Subcutaneous abdominal adipose tissue (tissue), 5 donors: ENCODE data around the gene SNAI1.

Experiments
- H3K27ac ChIP-seq: one replicate; pipeline ENCODE4 v1.7.0; 2013; ENCODE audit warnings: low read depth, mild to moderate bottlenecking, inconsistent platforms, low read length, moderate library complexity
- H3K27me3 ChIP-seq, 5 donors: one replicate each; pipeline ENCODE4 v1.7.0; 2013; ENCODE audit warnings: low read length in 5 of 5, inconsistent platforms in 1 of 5; ENCODE audit not compliant: control insufficient read depth in 5 of 5, insufficient read depth in 4 of 5
- H3K36me3 ChIP-seq, 5 donors: one replicate each; pipeline ENCODE4 v1.7.0; 2013; ENCODE audit warnings: low read length in 5 of 5; ENCODE audit not compliant: control insufficient read depth in 5 of 5, insufficient read depth in 5 of 5
- H3K4me1 ChIP-seq, 5 donors: one replicate each; pipeline ENCODE4 v1.7.0; 2013; ENCODE audit warnings: low read length in 5 of 5, mild to moderate bottlenecking in 3 of 5, moderate library complexity in 1 of 5; ENCODE audit not compliant: control insufficient read depth in 5 of 5, insufficient read depth in 5 of 5
- H3K4me3 ChIP-seq, 5 donors: one replicate each; pipeline ENCODE4 v1.7.0; 2013; ENCODE audit warnings: low read length in 5 of 5, low read depth in 1 of 5
- H3K9ac ChIP-seq, 5 donors: one replicate each; pipeline ENCODE4 v1.7.0; 2013; ENCODE audit warnings: low read length in 5 of 5, mild to moderate bottlenecking in 4 of 5, moderate library complexity in 3 of 5
- H3K9me3 ChIP-seq, 5 donors: one replicate each; pipeline ENCODE4 v1.7.0; 2013; ENCODE audit warnings: low read length in 5 of 5; ENCODE audit not compliant: control insufficient read depth in 5 of 5
- donor health status: healthy.
- donor health status: healthy.
- donor health status: healthy.
- donor health status: healthy.
- donor health status: healthy.

SNAI1 gene

GRCh38 chr20:49978685-49979029, 4.1 kb upstream of the SNAI1 start:
- no peak overlapping the region for H3K9ac ChIP-seq
- no peaks in the 10 kb centered on the region for H3K9me3 ChIP-seq
- no peak overlapping the region for H3K27ac ChIP-seq
- peaks cover 0 to 37% (median 31%) of the 10 kb centered on the region in 5 donors for H3K4me1 ChIP-seq
- H3K36me3 ChIP-seq, result no peaks in the 10 kb centered on the region
- peaks cover 0 to 5% (median 0%) of the 10 kb centered on the region in 5 donors for H3K27me3 ChIP-seq
- H3K4me3 ChIP-seq, result no peak overlapping the region

DNA sequence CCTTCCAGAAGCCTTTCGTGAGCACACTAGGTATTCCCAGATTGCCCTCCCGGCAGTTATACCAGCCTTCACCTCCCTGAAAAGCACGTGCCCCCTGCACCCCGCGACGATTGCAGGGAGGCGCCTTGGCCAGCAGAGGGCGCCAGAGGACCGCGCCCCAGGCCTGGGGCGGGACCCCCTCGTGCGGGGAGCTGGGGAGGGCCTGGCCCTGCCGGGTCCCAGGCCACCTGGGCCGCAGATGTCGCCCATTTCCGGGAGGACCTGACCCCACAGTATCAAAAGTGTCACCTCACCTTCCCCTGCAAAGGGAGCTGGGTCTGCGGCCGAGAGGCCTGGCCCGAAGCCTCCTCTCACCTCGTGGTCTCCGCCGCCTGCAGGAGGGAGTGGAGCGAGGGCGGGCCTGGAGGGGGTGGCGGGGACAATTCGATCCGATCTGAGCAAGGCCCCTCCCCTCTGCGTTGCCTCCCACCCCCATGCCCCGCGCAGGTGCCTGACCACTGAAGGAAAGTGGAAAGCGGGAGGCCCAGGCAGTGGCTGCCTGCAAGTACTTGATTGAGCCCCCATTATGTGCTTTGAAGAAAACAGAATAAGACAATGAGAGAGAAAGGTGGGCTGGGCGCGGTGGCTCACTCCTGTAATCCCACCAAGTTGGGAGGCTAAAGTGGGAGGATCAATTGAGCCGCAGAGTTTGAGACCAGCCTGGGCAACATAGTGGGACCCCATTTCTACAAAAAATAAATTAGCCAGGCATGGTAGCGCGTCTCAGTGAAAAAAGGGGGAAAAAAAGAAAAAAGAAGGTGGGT, 3.5 kb upstream of the SNAI1 start:
- Histone ChIP-seq H3K27me3 (peaks cover 0 to 5% (median 0%) of the 10 kb centered on the region in 5 donors), H3K4me3 (peak overlapping the region in 3 of 5 donors; percentile 17 to 56 (median 42)), H3K36me3 (peaks cover 0 to 3% (median 0%) of the 10 kb centered on the region in 5 donors), H3K9ac (no peak overlapping the region), H3K9me3 (no peaks in the 10 kb centered on the region), H3K27ac (no peak overlapping the region), H3K4me1 (peaks cover 0 to 37% (median 31%) of the 10 kb centered on the region in 5 donors)

DNA sequence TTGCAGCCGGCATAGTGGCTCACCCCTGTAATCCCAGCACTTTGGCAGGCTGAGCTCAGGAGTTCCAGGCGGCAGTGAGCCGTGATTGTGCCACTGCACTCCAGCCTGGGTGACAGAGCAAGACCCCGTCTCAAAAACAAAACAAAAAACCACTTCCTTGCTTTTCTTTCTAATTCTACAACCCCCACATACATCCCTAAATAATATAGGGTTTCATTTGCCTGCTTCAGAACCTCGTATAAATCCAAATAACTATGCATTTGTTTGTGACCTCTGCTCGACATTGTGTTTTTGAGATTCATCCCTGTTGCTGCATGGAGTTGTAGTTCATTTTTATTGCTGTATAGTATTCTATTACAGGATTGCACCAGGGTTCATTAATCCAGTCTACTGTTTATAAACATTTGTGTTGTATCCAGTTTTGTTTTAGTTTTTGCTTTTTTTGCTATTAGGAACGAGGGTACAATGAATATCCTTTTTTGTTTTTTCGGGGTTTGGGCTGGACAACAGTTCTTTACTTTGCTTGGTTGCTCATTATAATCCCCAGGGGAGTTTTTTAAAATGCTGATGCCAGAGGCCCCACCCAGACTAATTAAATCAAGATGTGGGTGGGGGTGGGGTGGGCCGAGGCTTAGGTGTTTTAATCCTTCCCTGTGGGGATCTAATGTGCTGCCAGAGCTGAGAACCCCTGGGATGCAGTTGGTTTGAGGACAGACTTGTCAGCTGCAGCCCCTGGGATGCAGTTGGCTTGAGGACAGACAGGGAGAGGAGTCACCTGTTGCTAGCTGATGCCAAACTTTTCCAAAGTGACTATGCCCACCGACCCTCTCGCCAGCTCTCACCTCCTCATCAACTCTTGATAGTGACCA, 2.4 kb upstream of the SNAI1 start:
- Histone ChIP-seq H3K27me3 (peaks cover 0 to 5% (median 0%) of the 10 kb centered on the region in 5 donors), H3K9ac (no peak overlapping the region), H3K4me1 (peaks cover 0 to 46% (median 40%) of the 10 kb centered on the region in 5 donors), H3K27ac (no peak overlapping the region), H3K9me3 (no peaks in the 10 kb centered on the region), H3K4me3 (no peak overlapping the region), H3K36me3 (peaks cover 0 to 4% (median 0%) of the 10 kb centered on the region in 5 donors)

DNA sequence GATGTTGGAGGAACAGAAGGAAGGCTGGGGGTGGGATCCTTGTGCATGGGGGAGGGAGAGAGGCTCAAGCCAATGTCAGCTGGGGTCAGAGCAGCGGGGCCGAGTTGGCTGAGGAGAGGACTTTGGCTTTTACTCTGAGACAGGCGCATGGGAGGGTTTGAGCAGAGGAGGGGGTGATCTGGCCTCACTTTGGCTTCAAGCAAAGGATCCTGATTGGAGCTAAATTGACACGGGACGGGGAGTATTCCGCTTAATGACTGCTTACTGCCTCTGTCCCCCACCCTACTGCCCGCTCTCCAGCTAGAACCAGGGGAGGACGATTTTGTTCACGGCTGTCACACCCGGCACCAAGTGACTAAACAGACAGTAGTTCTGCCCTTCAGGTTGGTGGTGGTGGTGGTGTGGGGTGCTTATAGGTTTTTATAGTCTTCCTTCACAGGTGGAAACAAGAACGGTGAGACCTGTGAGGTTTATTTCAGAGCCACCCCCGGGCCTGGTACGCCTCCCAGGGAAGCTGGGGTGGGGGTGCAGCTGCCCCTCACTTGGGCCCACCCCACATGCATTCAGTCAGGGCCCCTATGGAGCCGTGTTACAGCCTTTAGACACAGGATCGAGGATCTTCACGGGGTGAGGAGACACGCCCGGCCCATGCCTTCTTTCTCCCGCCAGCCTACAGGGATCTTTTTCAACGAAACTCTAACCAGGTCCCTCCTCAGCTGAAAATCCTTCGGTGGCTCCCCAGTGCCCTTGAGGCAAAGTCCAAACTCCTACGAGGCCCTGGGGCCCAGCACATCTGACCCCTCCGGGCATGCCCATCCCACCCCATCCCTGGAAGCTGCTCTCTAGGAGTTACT, 1.3 kb upstream of the SNAI1 start:
- Histone ChIP-seq H3K9me3 (no peaks in the 10 kb centered on the region), H3K4me1 (peaks cover 0 to 57% (median 45%) of the 10 kb centered on the region in 5 donors), H3K36me3 (peaks cover 0 to 6% (median 0%) of the 10 kb centered on the region in 5 donors), H3K27ac (no peak overlapping the region), H3K27me3 (peaks cover 0 to 5% (median 0%) of the 10 kb centered on the region in 5 donors), H3K9ac (peak overlapping the region in 1 of 5 donors; percentile 16), H3K4me3 (peak overlapping the region in 1 of 5 donors; percentile 56)

- Histone ChIP-seq H3K9me3 (no peaks in the 10 kb centered on the region), H3K4me3 (peak overlapping the region in 3 of 5 donors; percentile 9 to 56 (median 38)), H3K9ac (peak overlapping the region in 1 of 5 donors; percentile 16), H3K36me3 (peaks cover 0 to 6% (median 0%) of the 10 kb centered on the region in 5 donors), H3K4me1 (peaks cover 0 to 62% (median 48%) of the 10 kb centered on the region in 5 donors), H3K27ac (no peak overlapping the region), H3K27me3 (peaks cover 0 to 2% (median 0%) of the 10 kb centered on the region in 5 donors)
Measured at GRCh38 chr20:49982072-49982345, 771 bp upstream of the SNAI1 start.

- H3K27me3 ChIP-seq, result peaks cover 0 to 5% (median 0%) of the 10 kb centered on the region in 5 donors
- H3K4me3 ChIP-seq, result peak overlapping the region; percentile 53 to 86 (median 68)
- no peaks in the 10 kb centered on the region for H3K9me3 ChIP-seq
- H3K9ac ChIP-seq, result peak overlapping the region in 4 of 5 donors; percentile 53 to 89 (median 62)
- H3K4me1 ChIP-seq, result peaks cover 5 to 75% (median 50%) of the 10 kb centered on the region in 5 donors
- H3K36me3 ChIP-seq, result peaks cover 0 to 16% (median 0%) of the 10 kb centered on the region in 5 donors
- peak overlapping the region; percentile 78 for H3K27ac ChIP-seq
Measured at GRCh38 chr20:49983123-49983847, 505 bp downstream of the SNAI1 start.

DNA sequence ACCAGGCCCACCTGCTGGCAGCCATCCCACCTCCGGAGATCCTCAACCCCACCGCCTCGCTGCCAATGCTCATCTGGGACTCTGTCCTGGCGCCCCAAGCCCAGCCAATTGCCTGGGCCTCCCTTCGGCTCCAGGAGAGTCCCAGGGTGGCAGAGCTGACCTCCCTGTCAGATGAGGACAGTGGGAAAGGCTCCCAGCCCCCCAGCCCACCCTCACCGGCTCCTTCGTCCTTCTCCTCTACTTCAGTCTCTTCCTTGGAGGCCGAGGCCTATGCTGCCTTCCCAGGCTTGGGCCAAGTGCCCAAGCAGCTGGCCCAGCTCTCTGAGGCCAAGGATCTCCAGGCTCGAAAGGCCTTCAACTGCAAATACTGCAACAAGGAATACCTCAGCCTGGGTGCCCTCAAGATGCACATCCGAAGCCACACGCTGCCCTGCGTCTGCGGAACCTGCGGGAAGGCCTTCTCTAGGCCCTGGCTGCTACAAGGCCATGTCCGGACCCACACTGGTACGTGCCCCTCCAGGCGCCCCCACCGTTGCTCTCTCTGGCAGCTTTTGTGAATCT, 1.1 kb downstream of the SNAI1 start:
- H3K27ac ChIP-seq, result peak overlapping the region; percentile 78
- peaks cover 0 to 6% (median 0%) of the 10 kb centered on the region in 5 donors for H3K27me3 ChIP-seq
- H3K9me3 ChIP-seq, result no peaks in the 10 kb centered on the region
- peaks cover 0 to 16% (median 0%) of the 10 kb centered on the region in 5 donors for H3K36me3 ChIP-seq
- H3K9ac ChIP-seq, result peak overlapping the region; percentile 11 to 89 (median 56)
- peaks cover 5 to 82% (median 49%) of the 10 kb centered on the region in 5 donors for H3K4me1 ChIP-seq
- peak overlapping the region; percentile 9 to 86 (median 68) for H3K4me3 ChIP-seq

GRCh38 chr20:49984426-49985153, 1.8 kb downstream of the SNAI1 start:
- peak overlapping the region; percentile 9 to 86 (median 68) for H3K4me3 ChIP-seq
- peaks cover 0 to 16% (median 0%) of the 10 kb centered on the region in 5 donors for H3K36me3 ChIP-seq
- H3K27me3 ChIP-seq, result peaks cover 0 to 13% (median 0%) of the 10 kb centered on the region in 5 donors
- no peaks in the 10 kb centered on the region for H3K9me3 ChIP-seq
- H3K27ac ChIP-seq, result peak overlapping the region; percentile 78
- peak overlapping the region in 4 of 5 donors; percentile 11 to 89 (median 45) for H3K9ac ChIP-seq
- H3K4me1 ChIP-seq, result peaks cover 7 to 86% (median 51%) of the 10 kb centered on the region in 5 donors
